Measurements from ENCODE around the gene BLZF1.
"Not testable (repeated sequence)": the region's sequence is repeated elsewhere in the genome, so short reads cannot be mapped to it uniquely, and the experiment has no call there.

BLZF1 gene

GRCh38 chr1:169367686-169368405, at the start of gene BLZF1, which contains the start of gene NME7:
TSS of gene BLZF1 (plus strand) at chr1:169368195. CDS start at chr1:169369523, 1,328 bp downstream.
TSS of gene NME7 (minus strand) at chr1:169367797. CDS start at chr1:169367710, 87 bp downstream.
- peak within 1 kb of the TSS; percentile 92 for H3K4me3 ChIP-seq (ENCODE audit: low read depth, low read length)

GRCh38 chr1:169318536-169319244, 49.3 kb upstream of the BLZF1 start:
- H3K4me3 ChIP-seq (ENCODE audit: low read depth, low read length), result no peak overlapping the region

- H3K4me3 ChIP-seq (ENCODE audit: low read depth, low read length), result no peak overlapping the region
These were observed 46.5 kb upstream of the BLZF1 start for GRCh38 chr1:169321539-169321938.

GRCh38 chr1:169322138-169322537, 45.9 kb upstream of the BLZF1 start:
- H3K4me3 ChIP-seq (ENCODE audit: low read depth, low read length), result no peak overlapping the region

- H3K4me3 ChIP-seq (ENCODE audit: low read depth, low read length), result no peak overlapping the region
These were observed 42.9 kb upstream of the BLZF1 start for GRCh38 chr1:169325117-169325516.

GRCh38 chr1:169326261-169326955, 41.6 kb upstream of the BLZF1 start:
- H3K4me3 ChIP-seq (ENCODE audit: low read depth, low read length), result no peak overlapping the region

GRCh38 chr1:169326956-169327268, 41.1 kb upstream of the BLZF1 start:
- H3K4me3 ChIP-seq (ENCODE audit: low read depth, low read length), result no peak overlapping the region

GRCh38 chr1:169327875-169328274, 40.1 kb upstream of the BLZF1 start:
- no peak overlapping the region for H3K4me3 ChIP-seq (ENCODE audit: low read depth, low read length)

GRCh38 chr1:169329383-169329782, 38.6 kb upstream of the BLZF1 start:
- H3K4me3 ChIP-seq (ENCODE audit: low read depth, low read length), result no peak overlapping the region

- H3K4me3 ChIP-seq (ENCODE audit: low read depth, low read length), result no peak overlapping the region
These were observed 37.1 kb upstream of the BLZF1 start for GRCh38 chr1:169330927-169331326.

- H3K4me3 ChIP-seq (ENCODE audit: low read depth, low read length), result not testable (repeated sequence)
These were observed 33.3 kb upstream of the BLZF1 start for GRCh38 chr1:169334727-169335126.

GRCh38 chr1:169336947-169337715, 30.9 kb upstream of the BLZF1 start:
- H3K4me3 ChIP-seq (ENCODE audit: low read depth, low read length), result not testable (repeated sequence)

GRCh38 chr1:169338617-169339016, 29.4 kb upstream of the BLZF1 start:
- no peak overlapping the region for H3K4me3 ChIP-seq (ENCODE audit: low read depth, low read length)

- H3K4me3 ChIP-seq (ENCODE audit: low read depth, low read length), result no peak overlapping the region
These were observed 28.2 kb upstream of the BLZF1 start for GRCh38 chr1:169339773-169340172.

- H3K4me3 ChIP-seq (ENCODE audit: low read depth, low read length), result no peak overlapping the region
These were observed 27.1 kb upstream of the BLZF1 start for GRCh38 chr1:169340882-169341281.

- not testable (repeated sequence) for H3K4me3 ChIP-seq (ENCODE audit: low read depth, low read length)
These were observed 25.9 kb upstream of the BLZF1 start for GRCh38 chr1:169342096-169342495.

- no peak overlapping the region for H3K4me3 ChIP-seq (ENCODE audit: low read depth, low read length)
These were observed 22.5 kb upstream of the BLZF1 start for GRCh38 chr1:169345511-169345910.

GRCh38 chr1:169346036-169346589, 21.9 kb upstream of the BLZF1 start:
- H3K4me3 ChIP-seq (ENCODE audit: low read depth, low read length), result no peak overlapping the region

GRCh38 chr1:169347688-169348382, 20.2 kb upstream of the BLZF1 start:
- H3K4me3 ChIP-seq (ENCODE audit: low read depth, low read length), result no peak overlapping the region

- no peak overlapping the region for H3K4me3 ChIP-seq (ENCODE audit: low read depth, low read length)
These were observed 19.5 kb upstream of the BLZF1 start for GRCh38 chr1:169348383-169349036.
